ENCODE measurements around the gene ELF1.
"Not testable (repeated sequence)": the region's sequence is repeated elsewhere in the genome, so short reads cannot be mapped to it uniquely, and the experiment has no call there.

The ELF1 gene

DNA sequence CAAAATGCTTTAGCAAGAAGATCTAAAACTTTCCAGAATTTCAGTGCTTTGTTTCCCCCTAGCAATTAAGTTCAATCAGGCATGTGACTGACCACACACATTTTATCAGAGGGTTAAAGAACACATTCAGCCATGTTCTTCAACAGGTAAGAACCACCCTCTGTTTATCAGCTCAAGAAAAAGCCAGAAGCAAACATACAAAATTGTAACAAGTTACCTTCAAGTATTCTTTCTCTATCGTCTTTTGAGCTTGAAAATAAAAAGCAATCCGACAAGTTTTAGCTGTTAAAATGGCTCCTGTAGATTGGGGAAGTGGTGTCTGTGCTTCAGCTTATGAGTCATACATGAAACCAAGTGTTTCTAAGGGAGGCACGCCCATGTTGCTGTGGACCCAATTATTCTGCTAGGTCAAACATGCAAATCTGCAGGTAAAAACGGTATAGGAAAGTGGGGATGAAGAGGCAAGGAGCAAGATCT lies at the start of gene ELF1:
Gene ELF1, minus strand, starts transcription at position 306 of the 477 bp plus-strand sequence. CDS start 37,262 bp downstream, outside the sequence.
- DNase-seq (ENCODE audit: low spot score) = peak; percentile 70

DNA sequence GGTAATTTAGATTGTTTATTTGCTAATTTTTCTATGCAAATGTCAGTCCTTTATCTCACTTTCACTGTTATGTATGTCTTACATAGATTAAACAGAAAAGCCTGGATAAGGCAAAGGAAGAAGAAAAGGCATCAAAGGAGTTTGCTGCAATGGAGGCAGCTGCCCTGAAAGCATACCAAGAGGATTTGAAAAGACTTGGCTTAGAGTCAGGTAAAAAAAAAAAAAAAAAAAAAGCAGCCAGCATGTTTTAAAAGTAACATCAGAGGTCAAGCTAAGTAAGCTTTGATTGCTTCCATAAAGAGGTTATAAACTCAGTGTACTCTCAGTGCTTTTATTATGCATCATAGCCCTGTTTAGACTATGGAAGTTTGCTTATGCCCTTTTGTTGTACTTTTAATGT lies 46.0 kb upstream of the ELF1 start:
- peak; percentile 35 for DNase-seq (ENCODE audit: low spot score)

DNA sequence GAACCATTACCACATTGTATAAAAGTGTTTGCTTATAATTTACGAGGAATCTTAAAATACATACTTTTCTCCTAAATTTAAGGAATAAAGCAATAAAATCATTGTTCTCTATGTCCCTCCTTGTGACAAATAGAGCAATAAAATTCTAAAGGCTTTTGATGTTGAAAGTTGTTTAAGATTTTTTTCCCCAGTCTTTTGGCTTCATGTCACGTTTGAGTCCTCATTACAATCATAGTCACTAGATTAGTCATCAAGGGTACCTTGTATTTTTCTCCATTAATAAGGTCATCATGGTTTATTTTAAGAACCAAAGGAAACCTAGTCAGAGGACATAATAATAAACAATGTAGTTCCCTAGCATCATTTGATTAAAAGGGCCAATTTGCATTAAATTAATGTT lies 45.4 kb upstream of the ELF1 start:
- DNase-seq (ENCODE audit: low spot score) = peak; percentile 71

DNA sequence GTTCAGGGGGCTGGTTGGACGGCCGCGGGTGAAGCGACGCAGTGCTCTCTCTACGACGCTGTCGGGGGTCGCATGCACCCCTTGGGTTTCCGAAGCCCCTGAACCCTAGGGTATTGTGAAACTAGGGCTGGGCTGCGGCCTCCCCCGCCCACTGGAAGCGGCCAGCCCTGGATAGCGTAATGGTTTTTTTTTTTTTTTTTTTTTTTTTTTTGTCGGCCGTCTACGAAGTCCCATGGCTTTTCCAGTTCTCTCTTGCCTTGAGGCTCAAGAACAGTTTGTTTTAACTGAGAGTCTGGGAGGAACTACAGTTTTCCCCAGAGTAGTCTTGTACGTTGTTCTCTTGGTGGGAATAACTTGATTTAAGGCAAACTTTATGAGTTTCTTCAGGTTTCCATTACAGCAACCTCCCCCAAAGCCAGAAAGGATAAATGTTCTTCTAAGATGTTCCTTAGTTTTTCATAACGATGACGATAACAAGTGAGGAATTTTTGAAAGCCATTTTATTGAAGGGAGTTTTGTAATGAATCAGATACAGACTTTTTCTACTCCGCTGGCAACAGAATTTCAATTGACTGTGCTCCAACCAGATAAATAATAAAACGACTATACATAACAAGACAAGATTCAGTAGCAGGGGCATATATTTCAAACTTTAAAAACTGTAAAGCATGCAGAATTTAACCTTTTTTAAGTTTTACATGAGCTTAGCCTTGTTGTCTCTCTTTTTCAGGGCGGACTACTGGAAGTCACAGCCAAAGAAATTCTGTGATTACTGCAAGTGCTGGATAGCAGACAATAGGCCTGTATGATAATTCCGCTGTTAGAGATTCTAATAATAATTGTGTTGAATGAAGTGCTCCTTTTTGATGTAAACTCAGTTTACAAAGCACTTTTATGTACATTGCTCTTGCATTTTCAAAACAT lies 43.1 kb upstream of the ELF1 start:
- DNase-seq (ENCODE audit: low spot score) = peak; percentile 56

DNA sequence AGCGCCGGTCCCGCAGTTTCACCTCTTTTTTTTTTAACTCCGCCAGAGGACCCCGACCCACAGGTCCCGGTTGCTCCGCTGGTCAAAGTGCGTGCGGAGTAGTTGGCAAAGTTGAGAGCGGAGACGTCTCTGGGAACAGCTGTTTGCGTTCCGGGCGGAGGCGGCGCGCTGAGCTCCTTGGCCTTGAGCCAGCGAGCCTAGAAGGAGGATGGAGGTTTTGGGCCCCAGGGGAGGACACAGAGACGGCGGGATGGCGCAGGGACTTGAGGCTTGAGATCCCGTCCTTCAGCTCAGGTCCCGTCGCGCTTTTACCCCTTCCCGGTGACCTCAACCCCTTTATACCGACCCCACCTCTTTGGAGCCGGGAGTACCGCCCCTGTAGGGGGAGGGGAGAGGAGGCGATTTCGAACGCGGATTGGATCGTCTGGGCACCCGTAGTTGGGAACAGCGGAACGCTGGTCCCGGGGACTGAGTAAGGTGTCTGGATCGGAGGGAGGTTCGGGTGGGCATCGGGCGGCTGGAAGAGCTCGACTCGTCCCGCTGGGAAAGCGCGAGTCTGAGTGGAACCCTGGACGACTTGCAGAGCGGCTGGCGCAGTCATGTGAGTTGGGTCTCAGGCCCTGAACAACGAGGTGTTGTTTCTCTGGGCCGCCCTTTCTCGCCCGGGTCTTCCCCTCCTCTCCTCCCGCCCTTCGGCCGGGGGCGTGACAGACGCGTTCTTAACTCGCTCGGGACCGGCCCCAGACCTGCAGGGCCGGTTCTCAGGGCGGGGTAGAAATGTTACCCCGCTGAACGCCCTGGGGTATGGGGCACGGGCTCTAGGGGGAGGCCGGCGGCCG lies 42.2 kb upstream of the ELF1 start, which contains the start of gene WBP4:
Gene WBP4, plus strand, starts transcription at position 435 of the 839 bp plus-strand sequence. Its CDS starts 165 bp downstream, at position 600.
- DNase-seq (ENCODE audit: low spot score) = peak; percentile 81

DNA sequence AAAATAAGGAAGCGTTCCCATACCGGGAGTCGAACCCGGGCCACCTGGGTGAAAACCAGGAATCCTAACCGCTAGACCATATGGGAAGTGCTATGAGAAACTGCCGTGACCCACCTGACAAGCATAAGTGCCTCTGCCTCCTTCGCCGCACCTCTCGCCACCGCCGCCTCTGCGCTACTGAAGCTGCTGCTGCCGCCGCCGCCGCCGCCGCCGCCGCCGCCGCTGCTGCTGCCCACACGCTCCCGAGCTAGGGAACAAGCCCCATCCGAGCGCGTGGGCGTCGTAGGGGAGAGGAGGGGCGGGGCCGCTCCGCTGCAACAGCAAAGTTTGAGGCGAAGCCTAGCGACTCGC lies 41.6 kb upstream of the ELF1 start:
- DNase-seq (ENCODE audit: low spot score) = peak; percentile 50

DNA sequence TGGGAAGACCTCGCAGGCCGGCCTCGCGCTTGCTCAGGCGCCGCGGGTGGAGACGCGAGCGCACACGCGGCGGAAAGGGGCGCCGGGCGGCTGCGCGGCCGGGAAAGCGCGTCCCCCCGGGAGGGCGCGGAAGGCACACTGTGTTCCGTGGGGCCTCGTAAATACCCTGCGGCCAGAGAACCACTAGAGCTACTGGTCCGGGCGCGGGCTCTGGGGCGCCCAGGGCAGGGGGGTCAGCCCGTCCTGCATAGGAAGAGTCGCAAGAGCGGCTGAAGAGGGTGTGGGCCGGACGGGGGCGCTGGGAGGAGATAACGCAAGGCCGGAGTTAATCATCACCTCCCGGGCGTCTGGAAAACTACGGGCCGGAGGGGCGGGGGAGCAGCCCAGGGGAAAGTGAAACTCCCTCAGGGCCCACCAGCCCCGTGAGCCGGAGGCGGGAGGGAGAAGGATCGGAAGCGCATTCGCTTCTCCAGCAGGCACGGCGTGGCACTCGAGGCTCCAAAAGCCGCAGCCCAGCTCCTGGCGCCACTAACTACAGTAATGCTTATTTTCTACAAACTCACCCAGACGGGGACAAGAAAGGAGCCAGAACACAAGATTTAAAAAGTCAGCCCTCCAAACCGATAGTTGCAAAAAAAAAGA lies 41.1 kb upstream of the ELF1 start:
- DNase-seq (ENCODE audit: low spot score) = peak; percentile 73

DNA sequence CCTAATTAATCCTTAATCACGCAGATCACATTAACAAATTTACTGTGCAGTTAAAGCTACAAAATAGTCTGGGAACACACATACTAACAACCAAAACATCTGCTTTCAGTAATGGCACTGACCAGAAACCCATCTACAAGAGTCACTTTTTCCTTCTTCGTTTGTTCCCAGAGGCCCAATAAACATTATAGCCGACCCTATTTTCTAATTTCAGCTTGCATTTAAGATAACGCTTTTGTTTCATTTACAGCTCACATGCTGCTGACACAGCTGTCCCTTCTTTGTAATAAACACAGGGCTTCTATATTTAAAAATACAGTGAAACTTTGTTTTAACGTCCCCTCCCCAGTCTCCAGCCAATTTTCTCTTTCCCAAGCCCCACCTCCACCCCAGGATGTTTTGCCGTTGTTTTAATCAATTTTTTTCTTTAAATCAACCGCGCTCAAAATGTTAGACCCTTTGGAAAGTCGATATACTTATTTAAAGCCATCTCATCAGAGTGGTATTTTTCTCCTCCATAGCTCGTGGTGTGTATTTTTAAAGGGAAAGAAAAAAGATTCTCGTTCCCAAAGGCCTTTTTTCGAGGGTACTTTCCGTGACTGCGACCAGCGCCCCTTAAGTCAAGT lies 40.5 kb upstream of the ELF1 start:
- no peak for DNase-seq (ENCODE audit: low spot score)

DNA sequence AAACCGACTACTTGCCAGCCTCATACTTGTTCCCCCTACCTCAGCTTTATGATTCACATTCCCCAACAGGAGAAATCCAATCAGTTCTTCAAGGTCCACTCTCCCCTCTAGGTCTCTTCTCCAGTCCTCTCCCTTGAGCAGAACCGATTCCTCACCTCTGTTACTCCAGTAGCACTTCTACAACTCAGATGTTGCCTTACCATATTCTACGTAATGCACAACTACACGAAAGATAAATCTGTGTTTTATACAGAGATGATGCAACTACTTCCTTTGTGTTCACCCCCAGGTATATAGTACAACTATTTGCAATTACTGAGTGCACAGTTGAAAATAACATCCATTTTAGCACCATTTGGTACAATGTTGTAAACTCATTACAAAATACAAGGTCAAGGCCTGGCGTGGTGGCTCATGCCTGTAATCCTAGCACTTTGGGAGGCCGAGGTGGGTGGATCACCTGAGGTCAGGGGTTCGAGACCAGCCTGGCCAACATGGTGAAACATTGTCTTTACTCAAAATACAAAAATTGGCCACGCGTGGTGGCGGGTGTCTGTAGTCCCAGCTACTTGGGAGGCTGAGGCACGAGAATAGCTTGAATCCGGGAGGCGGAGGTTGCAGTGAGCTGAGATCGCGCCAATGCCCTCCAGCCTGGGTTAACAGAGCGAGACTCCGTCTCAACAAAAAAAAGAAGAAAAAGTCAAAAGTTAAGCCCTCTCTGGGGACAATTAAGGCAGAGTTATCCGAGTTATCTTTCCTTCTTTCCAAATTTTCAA lies 39.4 kb upstream of the ELF1 start:
- no peak for DNase-seq (ENCODE audit: low spot score)

DNA sequence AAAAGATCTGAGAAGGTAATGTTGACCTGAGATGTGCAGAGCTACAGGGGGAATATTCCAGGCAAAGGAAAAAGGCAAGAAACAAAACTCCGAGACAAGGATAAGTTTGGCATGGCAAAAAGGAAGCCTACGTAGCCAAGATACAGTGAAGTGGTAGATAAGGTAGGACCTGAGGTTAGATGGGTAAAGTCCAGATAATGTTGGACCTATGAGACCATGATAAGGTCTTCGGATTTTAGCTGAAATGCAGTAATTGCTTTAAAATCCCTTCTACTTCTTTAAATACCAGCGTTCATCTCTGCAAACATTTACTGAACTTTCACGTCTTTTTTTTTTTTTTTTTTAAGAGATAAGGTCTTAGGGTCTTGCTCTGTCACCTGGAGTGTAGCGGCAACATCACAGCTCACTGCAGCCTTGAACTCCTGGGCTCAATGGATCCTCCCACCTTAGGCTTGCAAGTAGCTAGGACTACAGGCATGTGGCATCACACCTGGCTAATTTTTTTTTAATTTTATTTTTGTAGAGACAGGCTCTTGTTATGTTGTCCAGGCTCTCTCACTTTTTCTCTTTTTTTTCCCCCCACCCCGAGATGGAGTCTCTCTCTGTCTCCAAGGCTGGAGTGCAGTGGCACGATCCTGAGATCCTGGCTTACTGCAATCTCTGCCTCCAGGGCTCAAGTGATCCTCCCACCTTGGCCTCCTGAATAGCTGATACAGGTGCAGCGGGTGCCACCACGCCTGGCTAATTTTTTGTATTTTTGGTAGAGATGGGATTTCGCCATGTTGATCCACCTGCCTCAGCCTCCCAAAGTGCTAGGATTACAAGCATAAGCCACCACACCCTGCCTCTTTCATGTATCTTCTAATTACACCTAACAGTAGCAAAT lies 38.0 kb upstream of the ELF1 start:
- no peak for DNase-seq (ENCODE audit: low spot score)

DNA sequence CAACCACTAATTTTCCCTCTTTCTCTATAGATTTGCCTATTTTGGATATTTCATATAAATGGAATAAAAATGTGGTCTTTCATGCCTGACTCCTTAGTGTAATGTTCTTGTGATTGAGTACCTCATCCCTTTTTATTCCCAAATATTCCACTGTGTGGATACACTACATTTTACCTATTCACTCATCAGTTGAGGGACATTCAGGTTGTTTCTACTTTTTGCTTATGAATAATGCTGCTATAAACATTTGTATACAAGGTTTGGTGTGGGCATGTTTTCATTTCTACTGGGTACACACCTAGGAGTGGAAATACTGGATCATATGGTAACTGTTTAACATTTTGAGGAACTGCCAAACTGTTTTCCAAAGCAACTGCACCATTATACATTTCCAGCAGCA lies 37.1 kb upstream of the ELF1 start:
- DNase-seq (ENCODE audit: low spot score) = no peak

DNA sequence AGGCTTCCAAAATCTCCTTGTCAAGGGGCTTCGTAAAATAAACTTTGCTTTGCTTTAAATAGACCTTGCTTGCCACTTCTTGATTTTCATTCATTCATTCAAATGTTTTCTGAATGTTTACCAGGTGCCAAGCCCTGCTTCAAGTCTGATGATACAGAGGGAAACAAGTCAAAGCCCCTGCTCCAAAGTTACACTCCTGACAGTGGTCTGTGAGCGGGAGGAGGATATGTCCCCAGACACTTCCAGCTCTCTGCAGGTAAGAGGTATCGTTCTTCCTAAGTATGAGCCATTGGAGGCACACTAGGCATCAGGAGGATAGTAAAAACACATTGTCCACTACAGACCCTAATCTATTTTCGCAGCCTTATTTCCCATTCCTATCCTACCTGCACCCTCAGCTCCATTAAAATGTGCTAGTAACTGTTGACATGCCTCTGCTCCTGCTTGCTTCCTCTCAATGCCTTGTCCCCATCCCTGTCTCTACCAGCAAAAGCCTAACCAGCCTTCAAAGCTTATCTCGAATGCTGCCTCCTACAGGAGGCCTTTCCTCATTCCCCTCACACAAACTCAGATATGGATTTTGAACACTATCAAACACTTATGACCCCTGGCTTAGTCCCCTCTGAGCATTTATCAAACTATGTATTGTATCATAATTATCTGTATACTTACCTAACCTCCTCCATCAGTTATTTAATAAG lies 36.0 kb upstream of the ELF1 start:
- no peak for DNase-seq (ENCODE audit: low spot score)

DNA sequence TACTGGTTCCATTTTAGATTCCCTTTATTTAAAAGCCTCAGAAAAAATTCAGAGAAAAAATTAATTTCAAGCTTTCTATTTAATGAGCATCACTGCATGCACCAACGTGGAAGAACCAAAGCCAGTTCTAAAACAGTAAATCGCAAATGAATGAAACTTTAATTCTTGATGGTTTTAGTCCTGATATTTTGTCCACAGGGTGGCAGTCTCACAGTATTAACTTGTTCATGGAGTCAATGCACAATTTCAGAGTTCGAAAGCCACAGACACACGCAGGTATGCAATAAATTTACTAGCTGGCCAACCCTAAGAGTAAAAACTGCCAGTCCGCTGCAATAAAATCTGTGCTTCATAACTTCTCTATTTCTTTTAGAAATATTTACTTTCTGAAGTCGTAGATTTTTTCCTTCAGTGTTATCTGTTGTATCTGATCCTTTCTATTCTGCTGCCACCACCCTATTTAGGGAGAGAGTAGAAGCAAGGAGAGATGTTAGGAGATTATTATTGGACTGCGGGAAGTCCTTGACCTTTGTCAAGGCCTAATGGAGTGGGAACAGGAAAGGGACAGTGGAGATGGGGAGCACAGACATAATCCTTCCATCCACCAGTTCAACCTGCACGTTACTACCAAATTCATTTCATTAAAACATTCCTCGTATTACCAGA lies 35.2 kb upstream of the ELF1 start:
- DNase-seq (ENCODE audit: low spot score) = peak; percentile 29

DNA sequence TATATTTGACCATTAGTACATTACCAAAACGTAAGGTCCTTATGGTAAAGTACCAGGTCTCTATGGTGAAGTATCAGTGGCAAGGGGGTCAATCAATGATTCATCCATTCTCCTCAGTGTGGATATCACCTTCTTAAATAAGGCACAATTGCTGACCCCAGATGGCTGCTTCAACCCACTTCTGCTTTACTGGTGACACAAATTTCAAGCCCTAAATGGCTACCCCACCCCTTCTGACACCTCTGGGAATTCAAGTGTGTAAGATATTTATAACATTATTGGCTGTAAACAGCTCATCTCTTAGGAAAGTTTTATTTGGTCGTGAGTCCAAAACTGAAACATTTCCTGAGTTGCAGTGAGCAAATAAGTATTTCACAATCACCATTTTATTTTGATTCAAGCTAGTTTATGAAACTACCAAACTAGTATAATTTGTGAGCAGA lies 34.3 kb upstream of the ELF1 start:
- peak; percentile 55 for DNase-seq (ENCODE audit: low spot score)

DNA sequence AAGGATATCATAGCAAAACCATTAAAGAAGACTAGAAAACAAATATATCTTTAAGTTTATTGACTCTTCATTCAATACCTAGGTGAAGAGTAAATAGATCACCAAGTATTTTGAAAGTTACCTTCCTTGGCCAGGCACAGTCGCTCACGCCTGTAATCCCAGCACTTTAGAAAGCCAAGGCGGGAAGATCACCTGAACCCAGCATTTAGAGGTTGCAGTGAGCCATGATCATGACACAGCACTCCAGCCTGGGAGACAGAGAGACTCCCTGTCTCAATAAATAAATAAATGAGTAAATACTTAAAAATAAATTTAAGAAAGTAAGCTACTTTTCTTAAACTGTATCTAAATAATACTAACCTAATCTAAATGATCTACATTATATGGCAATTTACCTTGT lies 33.3 kb upstream of the ELF1 start:
- no peak for DNase-seq (ENCODE audit: low spot score)

DNA sequence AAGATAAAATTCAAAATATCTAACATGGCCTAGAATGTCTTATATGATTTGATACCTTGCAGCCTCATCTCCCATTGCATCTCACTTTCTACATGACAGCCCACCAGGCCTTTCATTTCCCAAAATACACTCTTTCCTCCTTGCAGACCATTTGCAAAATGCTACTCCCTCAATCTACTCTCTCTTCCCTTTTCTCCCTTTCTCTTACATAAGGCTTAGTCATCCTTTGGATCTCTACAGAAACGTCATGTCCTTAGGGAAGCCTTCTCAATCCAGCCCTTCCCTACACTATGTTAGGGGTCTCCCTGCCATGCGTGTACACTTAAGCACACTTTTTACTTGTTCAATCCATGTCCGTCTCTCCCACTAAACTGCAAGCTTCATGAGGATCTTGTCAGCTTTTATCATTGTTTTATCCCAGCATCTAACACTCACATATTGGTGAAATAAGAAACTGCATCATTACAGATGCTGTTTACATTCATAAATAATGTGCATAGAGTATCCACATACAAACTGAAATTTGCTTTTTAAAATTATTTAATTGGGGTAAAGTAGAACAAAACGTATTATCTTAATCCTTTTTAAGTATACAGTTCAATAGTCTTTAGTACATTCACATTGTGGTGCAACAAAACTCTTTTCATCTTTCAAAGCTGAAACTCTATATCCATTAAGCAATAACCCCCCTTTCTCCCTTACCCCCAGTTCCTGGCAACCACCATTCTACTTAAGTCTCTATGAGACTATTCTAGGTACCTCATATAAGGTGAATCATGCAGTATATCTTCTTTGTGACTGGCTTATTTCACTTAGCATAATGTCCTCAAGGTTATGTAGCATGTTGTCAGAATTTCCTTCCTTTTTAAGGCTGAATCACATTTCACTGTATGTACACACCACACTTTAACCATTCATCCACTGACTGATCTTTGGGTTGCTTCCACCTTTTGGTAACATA lies 30.6 kb upstream of the ELF1 start:
- DNase-seq (ENCODE audit: low spot score) = no peak

DNA sequence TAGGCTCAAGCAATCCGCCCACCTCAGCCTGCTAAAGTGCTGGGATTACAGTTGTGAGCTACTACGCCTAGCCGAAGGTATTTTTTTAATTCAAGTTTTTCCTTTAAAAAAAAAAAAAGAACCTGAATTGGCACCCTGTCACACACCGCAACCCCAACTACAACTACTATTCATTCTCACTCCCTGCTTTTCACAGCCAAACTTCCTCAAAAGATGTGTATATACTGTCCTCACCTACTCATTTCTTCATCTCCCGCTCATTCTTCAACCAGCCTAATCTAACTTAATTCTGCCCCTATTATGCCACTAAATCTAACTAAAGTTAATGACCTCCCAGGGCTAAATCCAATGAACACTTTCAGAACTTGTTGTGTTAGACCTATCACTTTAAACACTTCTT lies 29.5 kb upstream of the ELF1 start:
- DNase-seq (ENCODE audit: low spot score) = no peak

DNA sequence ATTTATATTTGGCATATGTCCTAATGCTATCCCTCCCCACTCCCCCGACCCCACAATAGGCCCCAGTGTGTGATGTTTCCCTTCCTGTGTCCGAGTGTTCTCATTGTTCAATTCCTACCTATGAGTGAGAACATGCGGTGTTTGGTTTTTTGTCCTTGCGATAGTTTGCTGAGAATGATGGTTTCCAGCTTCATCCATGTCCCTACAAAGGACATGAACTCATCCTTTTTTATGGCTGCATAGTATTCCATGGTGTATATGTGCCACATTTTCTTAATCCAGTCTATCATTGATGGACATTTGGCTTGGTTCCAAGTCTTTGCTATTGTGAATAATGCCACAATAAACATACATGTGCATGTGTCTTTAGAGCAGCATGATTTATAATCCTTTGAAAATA lies 23.3 kb upstream of the ELF1 start:
- not testable (repeated sequence) for DNase-seq (ENCODE audit: low spot score)

Data from AG08395 (cell line).